Bronchial epithelial cell (primary cell): ENCODE results near the gene ADGRL2. TPM values are rescaled to one million over a fixed set of nuclear protein-coding genes. Genes with fewer than 3 reads are reported as not detected.
A peak's percentile ranks its signal among the peaks of the same experiment; 100 is the strongest.

Experiments used
- DNase-seq: peaks from one replicate; pipeline ENCODE4 v3.0.0-alpha.2; 2010; ENCODE audit warnings: low read depth
- FAIRE-seq: peaks from 2 replicates; lab custom pipeline; 2011; peaks lifted over from hg19 to GRCh38; lab: Jason Lieb, UNC
- H3K27me3 ChIP-seq: 2 replicates; pipeline ENCODE4 v1.5.1; 2011; ENCODE audit warnings: low read length; ENCODE audit not compliant: control insufficient read depth, insufficient read depth
- H3K36me3 ChIP-seq: 2 replicates; pipeline ENCODE4 v1.5.1; 2011; ENCODE audit warnings: low read length; ENCODE audit not compliant: control insufficient read depth, insufficient read depth
- H3K4me3 ChIP-seq: 2 replicates; pipeline ENCODE4 v1.5.1; 2011; ENCODE audit warnings: mild to moderate bottlenecking, low read depth, low read length, control low read depth
- CTCF ChIP-seq: IDR thresholded peaks from 2 replicates; pipeline ENCODE4 v1.5.1; 2011; ENCODE audit warnings: mild to moderate bottlenecking, moderate library complexity, low read length, control low read depth, inconsistent platforms; ENCODE audit not compliant: insufficient read depth, severe bottlenecking
- total RNA-seq: library from RNA; depleted of rRNA; stranded (reverse); fragments of >200 nt; gene quantifications from 2 replicates; pipeline ENCODE4 v1.2.1, GENCODE V29; 2014

ADGRL2 gene
- total RNA-seq, 1 donor from 2014 or later, result 35.3 TPM

- Histone ChIP-seq H3K36me3 (no peaks in the 10 kb centered on the region), H3K4me3 (no peak overlapping the region), H3K27me3 (no peaks in the 10 kb centered on the region)
- no peak for TF ChIP-seq CTCF
- no peak for FAIRE-seq
- no peak for DNase-seq
Observed at GRCh38 chr1:81937791-81938450, 137.2 kb downstream of the ADGRL2 start.

- Histone ChIP-seq H3K36me3 (no peaks in the 10 kb centered on the region), H3K27me3 (no peaks in the 10 kb centered on the region), H3K4me3 (no peak overlapping the region)
- DNase-seq, result no peak
- no peak for TF ChIP-seq CTCF
- no peak for FAIRE-seq
Observed at GRCh38 chr1:81948495-81948894, 147.8 kb downstream of the ADGRL2 start.

GRCh38 chr1:81949421-81949820 lies 148.7 kb downstream of the ADGRL2 start:
- DNase-seq (peak; percentile 67), FAIRE-seq (no peak)
- no peak for TF ChIP-seq CTCF
- Histone ChIP-seq H3K27me3 (no peaks in the 10 kb centered on the region), H3K4me3 (no peak overlapping the region), H3K36me3 (no peaks in the 10 kb centered on the region)

- Histone ChIP-seq H3K27me3 (no peaks in the 10 kb centered on the region), H3K4me3 (no peak overlapping the region), H3K36me3 (no peaks in the 10 kb centered on the region)
- TF ChIP-seq CTCF, result no peak
- DNase-seq, result no peak
- no peak for FAIRE-seq
Observed at GRCh38 chr1:81950037-81950436, 149.3 kb downstream of the ADGRL2 start.

- H3K36me3 ChIP-seq, result no peaks in the 10 kb centered on the region
- no peaks in the 10 kb centered on the region for H3K27me3 ChIP-seq
- no peak overlapping the region for H3K4me3 ChIP-seq
- FAIRE-seq (no peak), DNase-seq (no peak)
- no peak for TF ChIP-seq CTCF
Observed at GRCh38 chr1:81950591-81951244, 150.0 kb downstream of the ADGRL2 start.
